Smooth muscle cell (in vitro differentiated cells): ENCODE data around the gene NKD1. TPM values are rescaled to one million over a fixed set of nuclear protein-coding genes. Genes with fewer than 3 reads are reported as not detected.

Source experiments
- DNase-seq: peaks from one replicate; lab custom pipeline; 2025; ENCODE audit not compliant: unreplicated experiment; lab: John Stamatoyannopoulos, UW
- H2AFZ ChIP-seq: fragments of 200-600 bp; sonication (generic); 2 replicates; pipeline ENCODE4 v1.6.0; 2016; ENCODE audit warnings: antibody characterized with exemption, low read depth, mild to moderate bottlenecking
- H3F3A ChIP-seq: fragments of 200-600 bp; sonication (generic); 2 replicates; pipeline ENCODE4 v1.6.0; 2017; ENCODE audit warnings: antibody characterized with exemption, low read depth
- H3K27ac ChIP-seq: fragments of 200-600 bp; sonication (generic); 2 replicates; pipeline ENCODE4 v1.5.1; 2016; ENCODE audit warnings: low read depth, mild to moderate bottlenecking
- H3K27me3 ChIP-seq: fragments of 200-600 bp; sonication (generic); 2 replicates; pipeline ENCODE4 v1.6.1; 2016; ENCODE audit warnings: low read depth, mild to moderate bottlenecking
- H3K36me3 ChIP-seq: fragments of 200-600 bp; sonication (generic); 2 replicates; pipeline ENCODE4 v1.5.1; 2016; ENCODE audit warnings: low read depth
- H3K4me1 ChIP-seq: fragments of 200-600 bp; sonication (generic); 2 replicates; pipeline ENCODE4 v1.5.1; 2016; ENCODE audit warnings: low read depth
- H3K4me2 ChIP-seq: fragments of 200-600 bp; sonication (generic); 2 replicates; pipeline ENCODE4 v1.6.0; 2016; ENCODE audit warnings: mild to moderate bottlenecking
- H3K4me3 ChIP-seq: fragments of 200-600 bp; sonication (generic); 2 replicates; pipeline ENCODE4 v1.5.1; 2016; ENCODE audit warnings: mild to moderate bottlenecking
- H3K79me2 ChIP-seq: fragments of 200-600 bp; sonication (generic); 2 replicates; pipeline ENCODE4 v1.6.0; 2016; ENCODE audit warnings: low read depth, mild to moderate bottlenecking
- H3K9ac ChIP-seq: fragments of 200-600 bp; sonication (generic); 2 replicates; pipeline ENCODE4 v1.6.0; 2016; ENCODE audit warnings: low read depth
- H3K9me3 ChIP-seq: fragments of 200-600 bp; sonication (generic); replicated peaks from 2 replicates; pipeline ENCODE4 v1.5.1; 2016; ENCODE audit warnings: low read depth
- H4K20me1 ChIP-seq: fragments of 200-600 bp; sonication (generic); 2 replicates; pipeline ENCODE4 v1.6.0; 2016; ENCODE audit warnings: low read depth
- WGBS: methylation state at CpG from one replicate; pipeline ENCODE4 v1.1.7; 2016; ENCODE audit warnings: low lambda C conversion rate; 5-methylcytosine and 5-hydroxymethylcytosine counted together
- polyA plus RNA-seq: library from polyadenylated mRNA; unstranded; fragments of >200 nt; fragmentation: Nextera tagmentation; extraction: Ambion mirVana; gene quantifications from 2 replicates; pipeline ENCODE4 v1.2.1, GENCODE V29; 2016
- total RNA-seq: library from RNA; depleted of rRNA; stranded (reverse); fragments of >200 nt; gene quantifications from 2 replicates; pipeline ENCODE4 v1.2.3, GENCODE V29; 2014
- TF ChIP-seq, protein P1 (sequence below): fragments of 200-600 bp; sonication (generic); IDR thresholded peaks from 2 replicates; pipeline ENCODE4 v1.5.1; 2017; ENCODE audit warnings: borderline replicate concordance, mild to moderate bottlenecking, antibody characterized with exemption; ENCODE audit not compliant: insufficient read depth, poor library complexity, severe bottlenecking

The NKD1 gene
- total and polyA plus RNA-seq, 2 experiments from 2014 or later: 4.5 to 18.8 TPM

DNA sequence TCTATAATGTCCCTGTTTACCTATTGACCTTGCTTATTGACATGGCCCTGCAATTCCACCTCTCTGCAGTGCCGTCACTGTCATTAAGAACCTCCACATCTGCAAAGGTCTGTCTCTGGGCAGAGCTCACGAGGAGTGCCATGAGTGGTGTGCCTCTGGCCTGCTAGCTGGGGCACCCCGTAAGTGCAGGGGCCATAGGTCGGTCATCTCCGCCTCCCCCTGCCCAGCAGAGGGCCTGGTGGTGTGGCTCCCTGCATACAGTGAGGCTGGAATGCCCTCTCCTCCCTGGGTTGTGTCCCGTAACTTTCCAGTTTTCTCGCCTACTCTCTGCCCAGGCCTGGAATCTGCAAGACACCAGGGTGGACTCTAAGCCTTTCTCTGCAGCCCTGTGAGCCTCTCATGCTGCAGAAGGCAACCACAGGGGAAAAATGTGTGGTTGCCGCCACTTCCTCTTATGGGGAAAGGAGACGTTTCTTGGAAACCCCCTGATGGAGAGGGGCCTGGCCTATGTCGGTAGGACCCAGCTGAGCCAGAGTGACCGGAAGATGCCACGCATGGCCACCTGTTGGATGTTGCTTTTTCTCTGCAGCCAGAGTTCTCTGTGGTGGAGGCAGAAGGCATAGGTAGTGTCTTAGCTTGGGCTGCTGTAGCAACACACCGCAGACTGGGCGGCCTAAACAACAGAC is 135.6 kb downstream of the NKD1 start:
- Histone ChIP-seq H3K9ac (no peak overlapping the region), H3K9me3 (no peaks in the 10 kb centered on the region), H2AFZ (no peak overlapping the region), H3K27ac (no peak overlapping the region), H3K4me1 (no peaks in the 10 kb centered on the region), H3K4me3 (no peak overlapping the region), H3K36me3 (no peaks in the 10 kb centered on the region), H3K27me3 (no peaks in the 10 kb centered on the region), H4K20me1 (no peaks in the 10 kb centered on the region), H3K79me2 (no peaks in the 10 kb centered on the region), H3K4me2 (no peak overlapping the region), H3F3A (no peaks in the 10 kb centered on the region)
- TF ChIP-seq, protein P1, sequence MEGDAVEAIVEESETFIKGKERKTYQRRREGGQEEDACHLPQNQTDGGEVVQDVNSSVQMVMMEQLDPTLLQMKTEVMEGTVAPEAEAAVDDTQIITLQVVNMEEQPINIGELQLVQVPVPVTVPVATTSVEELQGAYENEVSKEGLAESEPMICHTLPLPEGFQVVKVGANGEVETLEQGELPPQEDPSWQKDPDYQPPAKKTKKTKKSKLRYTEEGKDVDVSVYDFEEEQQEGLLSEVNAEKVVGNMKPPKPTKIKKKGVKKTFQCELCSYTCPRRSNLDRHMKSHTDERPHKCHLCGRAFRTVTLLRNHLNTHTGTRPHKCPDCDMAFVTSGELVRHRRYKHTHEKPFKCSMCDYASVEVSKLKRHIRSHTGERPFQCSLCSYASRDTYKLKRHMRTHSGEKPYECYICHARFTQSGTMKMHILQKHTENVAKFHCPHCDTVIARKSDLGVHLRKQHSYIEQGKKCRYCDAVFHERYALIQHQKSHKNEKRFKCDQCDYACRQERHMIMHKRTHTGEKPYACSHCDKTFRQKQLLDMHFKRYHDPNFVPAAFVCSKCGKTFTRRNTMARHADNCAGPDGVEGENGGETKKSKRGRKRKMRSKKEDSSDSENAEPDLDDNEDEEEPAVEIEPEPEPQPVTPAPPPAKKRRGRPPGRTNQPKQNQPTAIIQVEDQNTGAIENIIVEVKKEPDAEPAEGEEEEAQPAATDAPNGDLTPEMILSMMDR: no peak
- no peak for DNase-seq
- WGBS: 82% methylated on average over 14 of the region's 14 CpGs

- TF ChIP-seq, protein P1: no peak
- H3K36me3 ChIP-seq: no peaks in the 10 kb centered on the region
- H3K27me3 ChIP-seq: no peaks in the 10 kb centered on the region
- no peak overlapping the region for H2AFZ ChIP-seq
- DNase-seq: no peak
- H3K27ac ChIP-seq: no peak overlapping the region
- H3F3A ChIP-seq: no peaks in the 10 kb centered on the region
- H3K4me2 ChIP-seq: no peak overlapping the region
- no peaks in the 10 kb centered on the region for H3K79me2 ChIP-seq
- H3K4me3 ChIP-seq: no peak overlapping the region
- no peak overlapping the region for H3K9ac ChIP-seq
- H3K9me3 ChIP-seq: no peaks in the 10 kb centered on the region
- WGBS: 96% methylated on average over 11 of the region's 11 CpGs
- H4K20me1 ChIP-seq: no peaks in the 10 kb centered on the region
- H3K4me1 ChIP-seq: no peaks in the 10 kb centered on the region
These were observed 136.7 kb downstream of the NKD1 start for GRCh38 chr16:50684823-50685461.

DNA sequence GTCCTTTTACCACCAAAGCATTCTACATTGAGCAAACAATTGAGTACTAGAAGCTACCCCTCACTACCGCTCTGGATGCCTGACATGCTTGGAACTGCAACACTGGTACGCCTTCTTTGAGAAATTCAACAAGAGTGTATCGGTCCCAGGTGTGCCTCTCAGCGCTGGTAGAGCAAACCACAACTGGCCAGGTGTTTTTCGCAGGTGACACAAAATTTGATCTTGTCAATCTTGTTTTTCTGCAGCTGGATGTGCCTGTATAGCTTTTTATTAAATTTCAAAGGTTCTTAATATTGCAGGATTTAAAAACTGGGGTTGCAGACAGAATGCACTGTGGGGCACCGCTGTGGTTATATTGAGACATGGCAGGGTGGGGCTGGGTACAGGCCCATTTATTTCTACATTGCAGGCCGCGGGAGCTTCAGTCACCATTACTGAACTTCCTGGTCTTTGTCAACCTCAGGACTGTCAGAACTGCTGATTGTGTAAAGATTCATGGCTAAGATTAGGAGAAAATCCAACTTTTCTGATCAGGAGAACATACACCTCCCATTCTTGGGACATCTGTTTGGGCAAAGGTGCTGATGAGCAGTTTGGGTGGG is 137.4 kb downstream of the NKD1 start:
- Histone ChIP-seq H3K4me3 (no peak overlapping the region), H4K20me1 (no peaks in the 10 kb centered on the region), H2AFZ (no peak overlapping the region), H3K4me1 (no peaks in the 10 kb centered on the region), H3F3A (no peaks in the 10 kb centered on the region), H3K36me3 (no peaks in the 10 kb centered on the region), H3K9me3 (no peaks in the 10 kb centered on the region), H3K27me3 (no peaks in the 10 kb centered on the region), H3K79me2 (no peaks in the 10 kb centered on the region), H3K27ac (no peak overlapping the region), H3K4me2 (no peak overlapping the region), H3K9ac (no peak overlapping the region)
- TF ChIP-seq, protein P1: no peak
- 89% methylated on average over 8 of the region's 8 CpGs for WGBS
- DNase-seq: no peak
